DOHH2 (cell line): ENCODE results near the gene MB21D2.

Experiments used
- CTCF ChIP-seq: fragments of 200-600 bp; sonication (generic); IDR thresholded peaks from one replicate; pipeline ENCODE4 v1.5.1; 2014; ENCODE audit warnings: antibody characterized with exemption, mild to moderate bottlenecking, low read depth, low read length; ENCODE audit not compliant: poor library complexity, severe bottlenecking
- EZH2phosphoT487 ChIP-seq: fragments of 200-600 bp; sonication (generic); IDR thresholded peaks from 2 replicates; pipeline ENCODE4 v1.6.1; 2017; ENCODE audit warnings: borderline replicate concordance, mild to moderate bottlenecking, antibody characterized with exemption, low read length, moderate library complexity, mixed read lengths

GRCh38 chr3:192835818-192836815 is 81.5 kb downstream of the MB21D2 start:
- TF ChIP-seq CTCF (no peak), EZH2phosphoT487 (no peak)
